HEK293 (cell line): ENCODE results near the gene NDUFB10.

Experiments
- KLF16 ChIP-seq: fragments of 450-650 bp; formaldehyde crosslinking; IDR thresholded peaks from 2 replicates; pipeline ENCODE4 v1.5.1; 2017; ENCODE audit warnings: missing biosample characterization, missing genetic modification characterization
- KLF9 ChIP-seq: fragments of 450-650 bp; formaldehyde crosslinking; IDR thresholded peaks from 2 replicates; pipeline ENCODE4 v1.5.1; 2016; ENCODE audit warnings: missing biosample characterization, missing genetic modification characterization, low read depth
- ZNF585B ChIP-seq: fragments of 450-650 bp; formaldehyde crosslinking; IDR thresholded peaks from 2 replicates; pipeline ENCODE4 v1.5.1; 2016; ENCODE audit warnings: missing biosample characterization, missing genetic modification characterization
- ZSCAN30 ChIP-seq: fragments of 450-650 bp; IDR thresholded peaks from 2 replicates; pipeline ENCODE4 v1.5.1; 2018; ENCODE audit warnings: missing biosample characterization, mild to moderate bottlenecking, missing genetic modification characterization, moderate library complexity
- TF ChIP-seq, protein P1 (sequence below): fragments of 450-650 bp; formaldehyde crosslinking; IDR thresholded peaks from 2 replicates; pipeline ENCODE4 v1.5.1; 2016; ENCODE audit warnings: missing biosample characterization, missing genetic modification characterization

DNA sequence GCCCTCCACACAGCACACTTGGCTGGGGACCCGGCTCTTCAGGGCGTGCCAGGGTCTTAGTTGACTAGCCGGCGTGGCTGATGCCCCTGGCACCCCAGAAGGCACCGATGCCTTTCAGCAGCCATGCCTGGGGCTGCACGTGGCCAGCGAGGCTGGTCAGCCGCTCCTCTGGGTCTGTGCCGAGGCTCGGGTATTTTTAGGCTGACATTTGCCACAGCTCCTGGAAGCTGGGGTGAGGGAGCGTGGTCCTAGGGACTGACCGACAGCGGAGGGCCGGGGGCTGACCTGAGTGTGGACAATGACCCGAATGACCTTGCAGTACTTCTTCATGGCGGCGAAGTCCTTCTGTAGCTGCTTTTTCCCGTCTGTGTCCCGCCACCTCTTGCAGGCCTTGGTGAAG, 8.8 kb upstream of the NDUFB10 start:
- no peak for TF ChIP-seq ZNF585B (tag by site-specific recombination)
- TF ChIP-seq, protein P1, sequence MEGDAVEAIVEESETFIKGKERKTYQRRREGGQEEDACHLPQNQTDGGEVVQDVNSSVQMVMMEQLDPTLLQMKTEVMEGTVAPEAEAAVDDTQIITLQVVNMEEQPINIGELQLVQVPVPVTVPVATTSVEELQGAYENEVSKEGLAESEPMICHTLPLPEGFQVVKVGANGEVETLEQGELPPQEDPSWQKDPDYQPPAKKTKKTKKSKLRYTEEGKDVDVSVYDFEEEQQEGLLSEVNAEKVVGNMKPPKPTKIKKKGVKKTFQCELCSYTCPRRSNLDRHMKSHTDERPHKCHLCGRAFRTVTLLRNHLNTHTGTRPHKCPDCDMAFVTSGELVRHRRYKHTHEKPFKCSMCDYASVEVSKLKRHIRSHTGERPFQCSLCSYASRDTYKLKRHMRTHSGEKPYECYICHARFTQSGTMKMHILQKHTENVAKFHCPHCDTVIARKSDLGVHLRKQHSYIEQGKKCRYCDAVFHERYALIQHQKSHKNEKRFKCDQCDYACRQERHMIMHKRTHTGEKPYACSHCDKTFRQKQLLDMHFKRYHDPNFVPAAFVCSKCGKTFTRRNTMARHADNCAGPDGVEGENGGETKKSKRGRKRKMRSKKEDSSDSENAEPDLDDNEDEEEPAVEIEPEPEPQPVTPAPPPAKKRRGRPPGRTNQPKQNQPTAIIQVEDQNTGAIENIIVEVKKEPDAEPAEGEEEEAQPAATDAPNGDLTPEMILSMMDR: no peak
- no peak for TF ChIP-seq ZSCAN30 (tag by site-specific recombination)
- no peak for TF ChIP-seq KLF9 (tag by site-specific recombination)
- TF ChIP-seq KLF16: no peak
